Nephron (organoid): ENCODE measurements around the gene GBA2.

Experiments
- H3K27ac Mint-ChIP-seq, 3 experiments: 2 replicates each; pipeline ENCODE4 v1.8.0; 2020; ENCODE audit warnings: mixed read lengths in 3 of 3, mild to moderate bottlenecking in 2 of 3, moderate library complexity in 1 of 3
- H3K27me3 Mint-ChIP-seq: 2 replicates; pipeline ENCODE4 v1.8.0; 2021; ENCODE audit warnings: low read depth, mild to moderate bottlenecking, moderate library complexity, mixed read lengths
- H3K36me3 Mint-ChIP-seq: 2 replicates; pipeline ENCODE4 v1.8.0; 2020; ENCODE audit warnings: low read depth, mixed read lengths
- H3K4me1 Mint-ChIP-seq: 2 replicates; pipeline ENCODE4 v1.8.0; 2020; ENCODE audit warnings: mixed read lengths
- H3K4me3 Mint-ChIP-seq, 3 experiments: 2 replicates each; pipeline ENCODE4 v1.8.0; 2020; ENCODE audit warnings: mild to moderate bottlenecking in 3 of 3, mixed read lengths in 3 of 3, moderate library complexity in 2 of 3
- H3K9me3 Mint-ChIP-seq: 2 replicates; pipeline ENCODE4 v1.8.0; 2020; ENCODE audit warnings: mixed read lengths
- CTCF ChIP-seq, 3 experiments: fragments of 200-600 bp; sonication (generic); IDR thresholded peaks; one replicate each; pipeline ENCODE4 v1.5.0; 2021; ENCODE audit warnings: antibody characterized with exemption in 3 of 3; ENCODE audit not compliant: unreplicated experiment in 3 of 3

GBA2 gene

GRCh38 chr9:35727676-35728040 lies 21.4 kb downstream of the GBA2 start:
- H3K27me3 Mint-ChIP-seq, result no peaks in the 10 kb centered on the region
- H3K4me3 Mint-ChIP-seq, result no peak overlapping the region
- no peak for TF ChIP-seq CTCF (IDR thresholded peaks at IDR 0.05; ENCODE audit: unreplicated experiment in 3 of 3)
- no peaks in the 10 kb centered on the region for H3K9me3 Mint-ChIP-seq
- no peaks in the 10 kb centered on the region for H3K4me1 Mint-ChIP-seq
- H3K27ac Mint-ChIP-seq, result no peak overlapping the region
- H3K36me3 Mint-ChIP-seq, result peaks cover 36% of the 10 kb centered on the region

- no peak for TF ChIP-seq CTCF (IDR thresholded peaks at IDR 0.05; ENCODE audit: unreplicated experiment in 3 of 3)
- peaks cover 43% of the 10 kb centered on the region for H3K36me3 Mint-ChIP-seq
- H3K27ac Mint-ChIP-seq, result no peak overlapping the region
- H3K27me3 Mint-ChIP-seq, result no peaks in the 10 kb centered on the region
- H3K4me1 Mint-ChIP-seq, result no peaks in the 10 kb centered on the region
- peak overlapping the region in 2 of 3 experiments; percentile 62 to 68 for H3K4me3 Mint-ChIP-seq
- no peaks in the 10 kb centered on the region for H3K9me3 Mint-ChIP-seq
Observed at GRCh38 chr9:35726931-35727330, 22.1 kb downstream of the GBA2 start.

- no peak for TF ChIP-seq CTCF (IDR thresholded peaks at IDR 0.05; ENCODE audit: unreplicated experiment in 3 of 3)
- Mint-ChIP-seq H3K27ac (peak overlapping the region in 2 of 3 experiments; percentile 68 to 71), H3K27me3 (no peaks in the 10 kb centered on the region), H3K4me1 (no peaks in the 10 kb centered on the region), H3K9me3 (no peaks in the 10 kb centered on the region), H3K36me3 (peaks cover 56% of the 10 kb centered on the region), H3K4me3 (no peak overlapping the region)
Observed at GRCh38 chr9:35725362-35725761, 23.7 kb downstream of the GBA2 start.

GRCh38 chr9:35723908-35724307 lies 25.1 kb downstream of the GBA2 start:
- H3K9me3 Mint-ChIP-seq, result no peaks in the 10 kb centered on the region
- no peak overlapping the region for H3K4me3 Mint-ChIP-seq
- H3K27me3 Mint-ChIP-seq, result no peaks in the 10 kb centered on the region
- no peak overlapping the region for H3K27ac Mint-ChIP-seq
- TF ChIP-seq CTCF (IDR thresholded peaks at IDR 0.05; ENCODE audit: unreplicated experiment in 3 of 3), result no peak
- H3K36me3 Mint-ChIP-seq, result peaks cover 69% of the 10 kb centered on the region
- H3K4me1 Mint-ChIP-seq, result no peaks in the 10 kb centered on the region

GRCh38 chr9:35723426-35723825 lies 25.6 kb downstream of the GBA2 start:
- H3K27ac Mint-ChIP-seq, result no peak overlapping the region
- H3K4me1 Mint-ChIP-seq, result no peaks in the 10 kb centered on the region
- H3K4me3 Mint-ChIP-seq, result no peak overlapping the region
- H3K27me3 Mint-ChIP-seq, result no peaks in the 10 kb centered on the region
- no peak for TF ChIP-seq CTCF (IDR thresholded peaks at IDR 0.05; ENCODE audit: unreplicated experiment in 3 of 3)
- H3K9me3 Mint-ChIP-seq, result no peaks in the 10 kb centered on the region
- H3K36me3 Mint-ChIP-seq, result peaks cover 71% of the 10 kb centered on the region

GRCh38 chr9:35719546-35719945 lies 29.5 kb downstream of the GBA2 start:
- no peak overlapping the region for H3K27ac Mint-ChIP-seq
- peaks cover 89% of the 10 kb centered on the region for H3K36me3 Mint-ChIP-seq
- H3K4me3 Mint-ChIP-seq, result no peak overlapping the region
- no peak for TF ChIP-seq CTCF (IDR thresholded peaks at IDR 0.05; ENCODE audit: unreplicated experiment in 3 of 3)
- H3K27me3 Mint-ChIP-seq, result no peaks in the 10 kb centered on the region
- peaks cover 5% of the 10 kb centered on the region for H3K4me1 Mint-ChIP-seq
- no peaks in the 10 kb centered on the region for H3K9me3 Mint-ChIP-seq
